Spleen (tissue), 7 donors: ENCODE data around the gene DTL.

Experiments used
- CTCF ChIP-seq, 11 experiments: fragments of 200-600 bp in 7 of 11; fragments of 450-650 bp in 4 of 11; sonication (generic) in 4 of 11; IDR thresholded peaks in 8 of 11; conservative IDR thresholded peaks in 3 of 11; 1 replicate in 7 of 11; 2 replicates in 4 of 11; pipeline versions ENCODE4 v1.4.0 to v1.8.0; 2016 to 2021; ENCODE audit warnings: antibody characterized with exemption in 11 of 11, inconsistent platforms in 4 of 11, mild to moderate bottlenecking in 1 of 11
- POLR2AphosphoS5 ChIP-seq, 3 donors: sonication (generic); formaldehyde crosslinking; IDR thresholded peaks; one replicate each; pipeline ENCODE4 v1.5.1; 2017; ENCODE audit warnings: antibody characterized with exemption in 3 of 3
- donor health status: DM: no; HTN: no; CAD: no; lungs with moderate emphysema.
- donor health status: DM: no; HTN: no; CAD: no.
- donor health status: DM: no; HTN: no; CAD: no.

GRCh38 chr1:212097360-212097759 lies 61.8 kb downstream of the DTL start:
- TF ChIP-seq CTCF (IDR thresholded peaks at IDR 0.05 in 8 of 11, conservative IDR thresholded peaks at IDR 0.05 in 3 of 11) (no peak), POLR2AphosphoS5 (IDR thresholded peaks at IDR 0.05) (no peak)
